PC-9 (cell line): Measurements from ENCODE around the gene HOXC12.

ENCODE experiments used
- EZH2 ChIP-seq: fragments of 200-600 bp; sonication (generic); IDR thresholded peaks from 2 replicates; pipeline ENCODE4 v1.8.0; 2017; ENCODE audit warnings: antibody characterized with exemption, low read depth
- TF ChIP-seq, protein P1 (sequence below): fragments of 200-600 bp; sonication (generic); conservative IDR thresholded peaks from 2 replicates; pipeline ENCODE4 v1.6.1; 2017; ENCODE audit warnings: mixed run types, antibody characterized with exemption, mild to moderate bottlenecking, moderate library complexity

DNA sequence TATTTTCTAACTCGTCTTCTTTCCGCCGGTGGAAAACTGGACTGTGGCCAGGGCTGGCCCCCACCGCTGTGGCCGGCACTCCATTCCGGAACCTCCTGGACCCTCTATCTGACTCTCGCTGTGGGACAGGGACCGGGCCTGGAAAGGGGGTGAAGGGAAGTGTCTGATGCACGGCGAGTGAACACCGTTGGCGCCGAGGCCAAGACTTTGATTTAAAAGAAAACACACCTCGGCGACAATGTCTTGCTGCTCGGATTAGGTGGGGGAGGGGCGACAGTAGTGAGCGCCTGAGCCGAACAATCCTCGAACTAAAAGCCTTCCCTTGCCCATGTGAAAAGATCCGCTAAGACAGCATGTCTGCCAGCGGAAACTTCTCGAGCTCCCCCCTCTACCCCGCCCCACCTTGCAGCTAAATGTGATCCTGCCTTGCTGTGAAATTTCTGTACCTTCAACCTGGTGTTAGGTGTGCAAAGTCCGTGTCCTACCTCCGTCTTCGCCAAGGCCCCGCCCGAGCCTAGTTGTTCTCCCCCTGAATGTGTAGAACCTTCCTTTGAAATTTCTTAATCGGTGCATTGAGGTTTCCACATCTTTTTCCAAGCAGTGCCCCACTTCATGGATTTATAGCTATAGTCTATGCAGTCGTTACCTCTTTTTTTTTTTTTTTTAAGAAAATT is 20.9 kb downstream of the HOXC12 start:
- TF ChIP-seq, protein P1, sequence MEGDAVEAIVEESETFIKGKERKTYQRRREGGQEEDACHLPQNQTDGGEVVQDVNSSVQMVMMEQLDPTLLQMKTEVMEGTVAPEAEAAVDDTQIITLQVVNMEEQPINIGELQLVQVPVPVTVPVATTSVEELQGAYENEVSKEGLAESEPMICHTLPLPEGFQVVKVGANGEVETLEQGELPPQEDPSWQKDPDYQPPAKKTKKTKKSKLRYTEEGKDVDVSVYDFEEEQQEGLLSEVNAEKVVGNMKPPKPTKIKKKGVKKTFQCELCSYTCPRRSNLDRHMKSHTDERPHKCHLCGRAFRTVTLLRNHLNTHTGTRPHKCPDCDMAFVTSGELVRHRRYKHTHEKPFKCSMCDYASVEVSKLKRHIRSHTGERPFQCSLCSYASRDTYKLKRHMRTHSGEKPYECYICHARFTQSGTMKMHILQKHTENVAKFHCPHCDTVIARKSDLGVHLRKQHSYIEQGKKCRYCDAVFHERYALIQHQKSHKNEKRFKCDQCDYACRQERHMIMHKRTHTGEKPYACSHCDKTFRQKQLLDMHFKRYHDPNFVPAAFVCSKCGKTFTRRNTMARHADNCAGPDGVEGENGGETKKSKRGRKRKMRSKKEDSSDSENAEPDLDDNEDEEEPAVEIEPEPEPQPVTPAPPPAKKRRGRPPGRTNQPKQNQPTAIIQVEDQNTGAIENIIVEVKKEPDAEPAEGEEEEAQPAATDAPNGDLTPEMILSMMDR: no peak
- TF ChIP-seq EZH2: no peak
